ENCODE measurements around the gene JCAD. TPM values are rescaled to one million over a fixed set of nuclear protein-coding genes. Genes with fewer than 3 reads are reported as not detected.
"Not testable (repeated sequence)": the region's sequence is repeated elsewhere in the genome, so short reads cannot be mapped to it uniquely, and the experiment has no call there.

The JCAD gene
- total RNA-seq, 2 experiments from 2014 or later, result 0.68 to 1.0 TPM

DNA sequence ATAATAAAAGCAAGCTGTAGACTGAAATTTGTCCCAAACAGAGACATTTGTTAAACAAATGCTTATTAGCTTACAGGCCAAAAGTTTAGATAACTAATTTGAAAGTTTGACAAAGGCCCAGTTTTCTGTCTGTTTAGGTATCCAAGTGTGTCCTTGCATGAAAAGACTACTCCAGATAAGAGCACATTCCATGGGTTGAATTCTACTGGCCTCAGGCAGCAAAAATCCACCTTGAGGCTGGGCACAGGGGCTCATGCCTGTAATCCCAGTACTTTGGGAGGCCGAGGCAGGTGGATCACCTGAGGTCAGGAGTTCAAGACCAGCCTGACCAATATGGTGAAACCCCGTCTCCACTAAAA, 80.0 kb downstream of the JCAD start:
- H3K27me3 Mint-ChIP-seq, result peaks cover 25% of the 10 kb centered on the region
- H3K36me3 Mint-ChIP-seq (ENCODE audit: low read depth); H3K9me3 Mint-ChIP-seq; H3K4me3 Mint-ChIP-seq; POLR2A ChIA-PET; DNase-seq; H3K4me1 Mint-ChIP-seq; H3K27ac Mint-ChIP-seq: not testable (repeated sequence)
- CTCF ChIA-PET, result interaction anchor here (0.6 to 1.3 kb wide), 2 partner anchors 19 to 482 kb away, joined by 3 to 4 read pairs; no protein-coding TSS in a partner anchor

DNA sequence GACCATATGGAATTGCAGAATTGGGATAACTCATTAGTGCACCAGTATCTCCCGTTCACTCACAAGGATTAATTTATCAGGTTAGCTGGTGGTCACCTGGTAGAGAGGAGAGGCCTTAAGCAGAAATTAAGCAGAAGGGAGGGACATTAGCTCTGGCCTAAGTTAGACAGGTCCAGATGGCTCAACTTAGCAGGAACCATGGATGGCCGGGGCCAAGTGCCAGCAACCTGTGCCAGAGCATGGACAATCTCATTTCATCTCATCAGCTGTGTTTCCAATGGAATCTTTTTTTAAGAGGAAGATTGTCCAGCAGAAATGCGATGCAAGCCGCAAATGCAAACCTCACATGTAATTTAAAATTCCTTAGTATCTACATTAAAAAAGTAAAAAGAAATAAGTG, 82.2 kb downstream of the JCAD start:
- H3K27ac Mint-ChIP-seq, result no peak overlapping the region
- DNase-seq, result no peak
- no peaks in the 10 kb centered on the region for H3K4me1 Mint-ChIP-seq
- no peaks in the 10 kb centered on the region for H3K36me3 Mint-ChIP-seq (ENCODE audit: low read depth)
- H3K4me3 Mint-ChIP-seq, result no peak overlapping the region
- POLR2A ChIA-PET, result no interaction called here
- peaks cover 30% of the 10 kb centered on the region for H3K27me3 Mint-ChIP-seq
- CTCF ChIA-PET, result interaction anchor here (1.1 to 1.5 kb wide), 2 partner anchors 21 to 614 kb away, joined by 3 to 4 read pairs; no protein-coding TSS in a partner anchor
- no peaks in the 10 kb centered on the region for H3K9me3 Mint-ChIP-seq

DNA sequence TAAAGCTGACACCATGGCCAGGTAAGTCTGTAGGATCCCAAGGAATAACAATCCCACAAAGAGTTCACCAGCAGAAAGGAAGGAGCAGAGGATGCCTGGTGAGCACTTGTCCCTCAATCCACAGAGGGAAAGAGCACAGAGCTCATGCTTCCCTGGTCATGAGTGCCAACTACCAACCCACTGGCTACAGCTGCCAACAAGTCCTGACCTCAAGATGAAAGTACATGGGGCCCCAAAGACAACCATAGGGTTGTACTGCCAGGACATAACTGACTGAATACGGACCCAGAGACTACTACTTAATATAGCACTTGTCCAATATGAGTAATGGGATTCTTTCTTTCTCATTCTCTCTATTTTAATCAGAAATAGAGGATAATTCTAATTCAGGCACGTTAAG, 83.3 kb downstream of the JCAD start:
- Mint-ChIP-seq H3K4me3 (no peak overlapping the region), H3K27me3 (peaks cover 30% of the 10 kb centered on the region), H3K4me1 (no peaks in the 10 kb centered on the region), H3K36me3 (ENCODE audit: low read depth) (no peaks in the 10 kb centered on the region), H3K27ac (no peak overlapping the region), H3K9me3 (no peaks in the 10 kb centered on the region)
- no peak for DNase-seq
- POLR2A ChIA-PET, result no interaction called here
- CTCF ChIA-PET, result no interaction called here

DNA sequence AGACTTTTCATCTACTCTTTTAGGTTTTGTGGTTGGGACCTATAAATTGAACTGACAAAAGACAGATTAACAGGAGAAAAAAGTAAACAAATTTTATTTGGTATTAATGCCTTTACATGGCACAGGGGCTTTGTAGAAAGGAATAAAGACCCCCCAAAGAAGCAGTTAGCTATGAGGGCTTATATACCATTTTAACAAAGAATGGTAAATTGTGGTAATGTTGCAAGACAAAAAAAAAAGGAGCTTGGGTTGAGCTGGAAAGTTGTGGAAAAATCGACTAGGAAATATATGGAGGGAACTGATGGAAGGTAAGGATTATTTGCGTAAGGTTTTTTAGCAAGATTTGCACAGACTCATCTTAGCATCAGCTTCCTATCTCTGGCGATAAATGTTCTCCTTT, 84.6 kb downstream of the JCAD start:
- Mint-ChIP-seq H3K4me3 (no peak overlapping the region), H3K4me1 (no peaks in the 10 kb centered on the region), H3K27me3 (peaks cover 27% of the 10 kb centered on the region), H3K36me3 (ENCODE audit: low read depth) (no peaks in the 10 kb centered on the region), H3K9me3 (no peaks in the 10 kb centered on the region), H3K27ac (no peak overlapping the region)
- no peak for DNase-seq
- ChIA-PET POLR2A (no interaction called here), CTCF (no interaction called here)

DNA sequence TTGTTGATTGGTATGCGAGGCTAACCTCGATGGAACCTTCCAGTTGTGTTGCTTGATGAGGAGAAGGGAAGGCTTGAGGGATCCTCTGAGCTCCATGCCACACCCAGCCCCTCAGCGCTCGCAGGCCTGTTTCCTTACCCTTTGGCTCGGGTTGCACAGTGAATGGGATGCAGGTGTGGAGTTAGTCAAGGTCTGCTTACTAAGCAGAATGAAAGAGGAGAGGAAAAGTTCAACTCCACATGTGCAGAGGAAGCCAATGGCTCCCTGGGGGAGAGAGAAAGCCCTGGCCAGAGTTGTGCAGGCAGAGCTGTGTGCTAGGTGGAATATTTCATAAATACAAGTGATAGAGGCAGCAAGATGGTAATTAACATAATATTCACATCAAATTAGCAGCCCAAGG, 85.5 kb downstream of the JCAD start:
- Mint-ChIP-seq H3K4me1 (no peaks in the 10 kb centered on the region), H3K36me3 (ENCODE audit: low read depth) (no peaks in the 10 kb centered on the region), H3K4me3 (no peak overlapping the region), H3K27ac (no peak overlapping the region), H3K27me3 (peaks cover 27% of the 10 kb centered on the region), H3K9me3 (no peaks in the 10 kb centered on the region)
- ChIA-PET CTCF (no interaction called here), POLR2A (no interaction called here)
- DNase-seq, result no peak

DNA sequence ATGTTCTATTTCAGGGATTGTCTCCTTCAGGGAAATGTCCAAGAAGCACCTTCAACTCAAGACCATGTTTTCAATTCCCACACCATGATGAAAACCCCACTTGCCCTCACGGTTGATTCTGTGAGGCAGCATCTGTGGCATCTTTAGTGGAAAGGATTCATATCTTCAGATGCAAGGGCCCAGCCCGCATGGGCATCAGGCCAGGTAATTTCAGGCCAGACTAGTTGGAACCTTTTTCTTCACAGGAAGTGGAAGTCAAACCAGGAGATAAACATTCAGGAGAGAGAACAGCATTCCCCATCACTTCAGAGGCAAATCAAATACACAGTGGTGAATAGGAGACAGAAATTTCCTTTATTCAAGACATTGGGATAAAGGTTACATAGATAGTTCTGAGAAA, 88.8 kb downstream of the JCAD start:
- H3K4me1 Mint-ChIP-seq, result no peaks in the 10 kb centered on the region
- DNase-seq, result no peak
- no peaks in the 10 kb centered on the region for H3K36me3 Mint-ChIP-seq (ENCODE audit: low read depth)
- H3K9me3 Mint-ChIP-seq, result no peaks in the 10 kb centered on the region
- ChIA-PET POLR2A (no interaction called here), CTCF (no interaction called here)
- no peak overlapping the region for H3K27ac Mint-ChIP-seq
- peaks cover 14% of the 10 kb centered on the region for H3K27me3 Mint-ChIP-seq
- no peak overlapping the region for H3K4me3 Mint-ChIP-seq

DNA sequence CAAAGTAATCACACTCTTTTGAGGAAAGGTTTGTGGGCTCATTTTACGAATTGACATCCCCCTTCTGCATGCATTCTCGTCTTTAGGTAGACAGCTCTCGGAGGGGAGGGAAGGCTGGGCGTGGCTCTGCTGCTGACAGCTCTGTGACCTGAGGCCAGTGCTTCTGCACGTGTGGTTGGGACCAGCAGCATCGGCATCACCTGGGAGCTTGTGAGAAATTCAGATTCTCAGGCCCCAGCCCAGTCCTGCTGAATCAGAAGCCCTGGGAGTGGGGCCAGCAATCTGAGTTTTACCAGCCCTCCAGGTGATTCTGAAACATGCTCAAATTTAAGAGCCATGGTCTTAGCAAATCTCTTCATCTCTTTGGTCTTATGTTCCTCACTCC, 89.4 kb downstream of the JCAD start:
- ChIA-PET POLR2A (no interaction called here), CTCF (no interaction called here)
- H3K9me3 Mint-ChIP-seq, result no peaks in the 10 kb centered on the region

DNA sequence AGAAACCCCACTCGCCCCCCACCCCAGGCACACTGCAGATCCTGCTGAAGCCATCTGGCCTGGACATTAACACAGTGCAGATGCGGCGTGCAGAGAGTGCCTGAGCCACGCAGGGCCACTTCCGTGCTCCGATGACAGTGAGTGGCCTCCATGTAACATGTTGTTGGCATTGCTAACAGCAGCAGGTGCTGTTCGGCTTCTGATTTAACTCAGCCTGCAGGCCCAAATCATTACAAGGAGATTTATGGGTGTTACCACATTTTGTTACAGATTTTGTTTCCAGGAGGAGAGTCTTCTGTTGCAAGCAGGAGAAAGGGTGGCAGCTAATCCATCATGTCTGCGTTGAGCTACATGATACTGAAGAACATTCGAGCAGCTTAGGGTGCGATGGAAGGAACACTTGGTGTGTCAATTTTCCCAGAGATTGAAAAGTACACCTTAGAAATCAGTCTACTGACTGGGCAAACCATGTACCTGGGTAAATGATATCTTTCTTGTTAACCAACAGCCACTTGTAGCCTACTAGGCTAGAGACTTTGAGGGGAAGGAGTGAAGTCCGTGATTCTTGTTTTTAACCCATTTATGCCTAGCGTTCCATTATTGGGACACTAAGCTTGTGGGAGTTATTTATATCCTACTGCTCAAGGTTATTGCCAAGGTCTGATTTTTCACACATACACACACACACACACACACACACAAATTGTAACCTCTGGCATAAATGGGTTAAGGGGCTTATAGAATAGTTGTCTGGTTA, 90.0 kb downstream of the JCAD start:
- Mint-ChIP-seq H3K4me3 (no peak overlapping the region), H3K36me3 (ENCODE audit: low read depth) (no peaks in the 10 kb centered on the region), H3K27me3 (peaks cover 5% of the 10 kb centered on the region), H3K27ac (no peak overlapping the region), H3K9me3 (no peaks in the 10 kb centered on the region), H3K4me1 (no peaks in the 10 kb centered on the region)
- CTCF ChIA-PET, result no interaction called here
- POLR2A ChIA-PET, result no interaction called here
- no peak for DNase-seq

More for the DNA sequence above, 89.4 kb downstream of the JCAD start:
- Mint-ChIP-seq H3K4me1 (no peaks in the 10 kb centered on the region), H3K4me3 (no peak overlapping the region), H3K27ac (no peak overlapping the region), H3K27me3 (peaks cover 10% of the 10 kb centered on the region), H3K36me3 (ENCODE audit: low read depth) (no peaks in the 10 kb centered on the region)
- no peak for DNase-seq

DNA sequence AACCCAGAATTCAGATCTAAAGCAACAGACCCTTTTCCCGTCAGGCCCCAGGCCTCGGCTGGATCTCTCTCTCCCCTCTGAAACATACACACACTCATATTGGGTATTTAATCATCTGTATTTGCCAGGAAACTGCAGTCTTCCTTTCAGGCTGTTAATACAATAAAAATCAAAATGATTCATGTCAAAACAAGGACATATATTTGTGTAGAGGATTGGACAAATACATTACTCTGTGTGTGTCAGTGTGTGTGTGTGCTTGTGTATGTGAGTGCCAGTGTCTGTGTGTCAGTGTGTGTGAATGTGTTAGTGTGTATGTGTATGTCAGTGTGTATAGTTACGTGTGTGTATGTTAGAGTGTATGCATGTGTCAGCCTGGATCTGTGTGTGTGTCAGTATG, 90.8 kb downstream of the JCAD start:
- H3K27ac Mint-ChIP-seq, result no peak overlapping the region
- DNase-seq, result no peak
- peaks cover 2% of the 10 kb centered on the region for H3K27me3 Mint-ChIP-seq
- no peaks in the 10 kb centered on the region for H3K4me1 Mint-ChIP-seq
- no peak overlapping the region for H3K4me3 Mint-ChIP-seq
- POLR2A ChIA-PET, result no interaction called here
- CTCF ChIA-PET, result no interaction called here
- H3K9me3 Mint-ChIP-seq, result no peaks in the 10 kb centered on the region
- H3K36me3 Mint-ChIP-seq (ENCODE audit: low read depth), result no peaks in the 10 kb centered on the region

DNA sequence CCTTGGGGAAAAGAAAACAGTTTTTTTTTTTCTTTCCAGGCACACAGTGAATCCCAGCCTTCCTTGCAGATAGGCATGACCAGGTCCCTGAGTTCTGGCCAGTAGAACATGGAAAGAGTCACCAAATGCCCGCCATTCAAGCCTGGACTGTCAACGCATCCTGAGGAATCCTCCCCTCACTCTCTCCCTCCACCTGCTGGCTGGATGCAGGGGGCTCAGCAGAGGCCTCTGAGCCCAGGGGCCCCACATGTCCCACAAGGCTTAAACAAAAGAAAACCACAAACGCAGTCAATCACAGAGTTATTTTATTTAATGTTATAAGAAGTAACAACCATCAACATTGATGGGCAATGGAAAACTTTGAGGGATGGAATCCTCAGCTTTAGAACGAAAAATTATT, 93.1 kb downstream of the JCAD start:
- ChIA-PET POLR2A (no interaction called here), CTCF (no interaction called here)
- H3K9me3 Mint-ChIP-seq, result no peaks in the 10 kb centered on the region
- peaks cover 2% of the 10 kb centered on the region for H3K27me3 Mint-ChIP-seq
- no peak overlapping the region for H3K27ac Mint-ChIP-seq
- H3K4me3 Mint-ChIP-seq, result no peak overlapping the region
- no peak for DNase-seq
- H3K36me3 Mint-ChIP-seq (ENCODE audit: low read depth), result no peaks in the 10 kb centered on the region
- H3K4me1 Mint-ChIP-seq, result no peaks in the 10 kb centered on the region

Data from activated CD4-positive, alpha-beta memory T cell treated with anti-CD3 and anti-CD28 coated beads, Interleukin-2, amount 10 ng/mL, durations not matched to agents 7 days and 5 days (primary cell).